ENCODE data around the gene CMTM1.
"Not testable (repeated sequence)": the region's sequence is repeated elsewhere in the genome, so short reads cannot be mapped to it uniquely, and the experiment has no call there.

CMTM1 gene

DNA sequence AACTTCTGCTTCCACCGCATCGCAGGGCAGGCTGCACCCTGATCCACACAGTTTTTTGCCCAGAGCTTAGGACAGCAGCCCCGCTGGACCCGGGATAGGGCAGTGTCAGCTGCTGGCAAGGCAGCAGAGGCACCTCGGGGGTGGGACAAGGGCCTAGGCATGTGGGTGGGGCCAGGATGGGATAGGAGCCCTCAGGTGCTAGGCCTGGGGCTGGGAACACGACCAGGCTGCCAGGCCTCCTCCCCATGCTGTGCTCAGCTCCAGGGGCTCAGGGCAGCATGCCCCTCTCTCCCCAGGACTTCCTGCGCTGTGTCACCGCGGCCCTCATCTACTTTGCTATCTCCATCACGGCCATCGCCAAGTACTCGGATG, 42.9 kb downstream of the CMTM1 start:
- ChIA-PET POLR2A (no interaction called here), CTCF (interaction anchor here (0.6 to 6.6 kb wide), 65 partner anchors 10 to 458 kb away, joined by 3 to 40 read pairs (median 4); partner anchors contain the start of genes CKLF, CMTM2 and DYNC1LI2)
- TF ChIP-seq, protein P1, sequence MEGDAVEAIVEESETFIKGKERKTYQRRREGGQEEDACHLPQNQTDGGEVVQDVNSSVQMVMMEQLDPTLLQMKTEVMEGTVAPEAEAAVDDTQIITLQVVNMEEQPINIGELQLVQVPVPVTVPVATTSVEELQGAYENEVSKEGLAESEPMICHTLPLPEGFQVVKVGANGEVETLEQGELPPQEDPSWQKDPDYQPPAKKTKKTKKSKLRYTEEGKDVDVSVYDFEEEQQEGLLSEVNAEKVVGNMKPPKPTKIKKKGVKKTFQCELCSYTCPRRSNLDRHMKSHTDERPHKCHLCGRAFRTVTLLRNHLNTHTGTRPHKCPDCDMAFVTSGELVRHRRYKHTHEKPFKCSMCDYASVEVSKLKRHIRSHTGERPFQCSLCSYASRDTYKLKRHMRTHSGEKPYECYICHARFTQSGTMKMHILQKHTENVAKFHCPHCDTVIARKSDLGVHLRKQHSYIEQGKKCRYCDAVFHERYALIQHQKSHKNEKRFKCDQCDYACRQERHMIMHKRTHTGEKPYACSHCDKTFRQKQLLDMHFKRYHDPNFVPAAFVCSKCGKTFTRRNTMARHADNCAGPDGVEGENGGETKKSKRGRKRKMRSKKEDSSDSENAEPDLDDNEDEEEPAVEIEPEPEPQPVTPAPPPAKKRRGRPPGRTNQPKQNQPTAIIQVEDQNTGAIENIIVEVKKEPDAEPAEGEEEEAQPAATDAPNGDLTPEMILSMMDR (IDR thresholded peaks at IDR 0.05; ENCODE audit: control extremely low read depth, extremely low read depth, low read depth, missing control alignments): no peak
- no peak for DNase-seq (ENCODE audit: extremely low spot score)

DNA sequence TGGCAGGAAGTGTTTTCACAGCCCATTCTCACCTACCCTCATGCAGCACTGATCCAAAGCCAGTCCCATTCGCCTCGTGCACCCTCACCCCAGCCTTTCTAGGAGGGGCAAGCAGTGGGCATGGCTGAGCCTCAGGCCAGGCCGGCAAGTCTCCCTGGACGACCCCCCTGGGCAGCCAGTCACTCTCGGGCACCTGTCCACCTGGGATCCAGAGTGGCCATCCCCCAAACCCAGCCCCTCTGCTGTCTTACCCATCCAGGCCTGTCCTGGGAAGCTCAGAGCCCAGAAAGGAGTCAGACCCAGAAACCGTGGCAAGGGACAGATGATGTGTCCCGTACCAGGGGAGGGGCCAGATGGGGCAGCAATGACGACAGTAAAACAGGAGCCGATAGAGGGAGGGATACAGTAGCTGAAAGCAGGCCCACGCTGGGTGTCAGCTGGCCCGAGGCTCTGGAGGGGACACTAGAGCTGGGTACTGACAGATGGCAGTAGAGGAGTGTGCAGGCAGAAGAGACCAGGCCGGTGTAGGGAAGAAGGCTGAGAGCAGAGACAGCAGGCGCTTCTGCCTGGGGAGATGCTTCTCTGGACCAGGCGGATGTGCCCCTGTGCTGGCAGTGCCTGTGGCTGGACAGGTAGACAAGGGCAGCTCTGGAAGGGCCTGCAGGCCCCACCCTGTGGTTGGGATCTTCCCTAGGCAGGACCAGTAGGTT, 44.0 kb downstream of the CMTM1 start:
- TF ChIP-seq, protein P1 (IDR thresholded peaks at IDR 0.05; ENCODE audit: control extremely low read depth, extremely low read depth, low read depth, missing control alignments): no peak
- POLR2A ChIA-PET: no interaction called here
- CTCF ChIA-PET: interaction anchor here (1.0 to 6.6 kb wide), 7 partner anchors 9 to 258 kb away, joined by 3 to 40 read pairs (median 13); partner anchors contain the start of genes CMTM2 and DYNC1LI2
- no peak for DNase-seq (ENCODE audit: extremely low spot score)

DNA sequence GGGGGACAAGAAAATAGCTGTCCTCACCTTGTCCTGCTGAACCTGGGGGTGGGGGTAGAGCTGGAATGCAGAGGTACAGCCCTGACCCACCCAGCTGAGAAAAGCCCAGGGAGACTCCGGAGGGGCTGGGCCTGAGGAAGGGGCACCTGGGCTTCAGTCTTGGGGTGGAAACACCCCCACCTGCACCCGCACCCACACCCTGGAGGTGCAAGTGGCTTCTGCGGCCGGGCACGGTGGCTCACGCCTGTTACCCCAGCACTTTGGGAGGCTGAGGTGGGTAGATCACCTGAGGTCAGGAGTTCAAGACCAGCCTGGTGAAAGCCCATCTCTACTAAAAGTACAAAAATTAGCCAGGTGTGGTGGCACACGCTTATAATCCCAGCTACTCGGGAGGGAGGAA, 45.7 kb downstream of the CMTM1 start:
- CTCF ChIA-PET: interaction anchor here (1.2 to 6.6 kb wide), 3 partner anchors 12 to 256 kb away, joined by 3 to 40 read pairs (median 4); no protein-coding TSS in a partner anchor
- POLR2A ChIA-PET: not testable (repeated sequence)

DNA sequence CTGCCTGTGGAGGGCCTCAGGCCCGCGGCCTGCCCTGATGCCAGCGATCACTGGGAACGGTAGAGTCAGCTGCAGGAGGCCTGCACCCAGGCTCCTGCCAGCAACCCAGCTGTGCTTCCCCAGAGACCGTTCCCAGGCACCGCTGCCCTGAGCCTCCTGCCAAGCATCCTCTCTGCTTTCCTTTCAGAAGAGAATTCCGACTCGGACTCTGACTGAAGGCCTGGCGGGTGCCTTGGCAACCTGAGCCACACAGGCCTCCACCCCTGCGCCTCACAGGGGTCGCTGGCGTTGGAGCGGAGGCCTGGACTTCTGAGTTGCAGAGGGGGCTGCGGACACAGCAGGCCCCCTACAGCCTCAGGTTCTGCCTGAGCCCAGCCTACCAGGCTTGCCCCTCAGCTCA, 46.2 kb downstream of the CMTM1 start:
- no peak for DNase-seq (ENCODE audit: extremely low spot score)
- CTCF ChIA-PET: interaction anchor here (1.2 to 6.6 kb wide), 4 partner anchors 12 to 256 kb away, joined by 3 to 40 read pairs (median 4); no protein-coding TSS in a partner anchor
- TF ChIP-seq, protein P1 (IDR thresholded peaks at IDR 0.05; ENCODE audit: control extremely low read depth, extremely low read depth, low read depth, missing control alignments): no peak
- POLR2A ChIA-PET: no interaction called here

More for the DNA sequence above, 45.7 kb downstream of the CMTM1 start:
- not testable (repeated sequence) for DNase-seq (ENCODE audit: extremely low spot score)

DNA sequence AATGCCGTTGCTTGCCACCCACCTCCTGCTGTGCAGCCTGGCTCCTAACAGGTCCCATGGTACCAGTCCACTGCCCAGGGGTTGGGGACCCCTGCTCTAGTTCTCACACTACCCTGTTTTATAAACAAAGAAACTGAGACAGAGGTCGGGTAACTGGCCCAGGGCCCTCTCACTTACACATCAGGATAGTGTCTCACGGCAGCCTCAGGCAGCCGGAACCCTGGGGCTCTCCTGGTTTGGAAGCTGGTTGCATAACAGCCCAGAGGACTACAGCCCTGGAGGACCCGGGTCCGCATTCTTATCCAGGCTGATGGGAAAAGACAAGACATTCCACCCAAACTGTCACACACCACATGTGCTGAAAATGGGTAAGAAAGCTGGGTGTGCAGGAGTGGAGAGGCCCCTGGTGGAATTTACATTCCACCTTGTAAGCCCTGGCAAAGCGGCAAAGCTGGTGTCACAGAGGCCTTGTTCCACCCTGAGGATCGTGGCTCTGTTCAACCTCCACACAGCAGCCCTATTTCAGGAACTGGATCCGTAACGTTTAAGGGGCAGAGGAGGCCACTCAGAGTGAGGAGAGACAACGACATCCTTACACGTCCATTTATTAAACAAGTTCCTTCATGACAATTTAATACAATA, 48.0 kb downstream of the CMTM1 start:
- ChIA-PET CTCF (no interaction called here), POLR2A (no interaction called here)
- TF ChIP-seq, protein P1 (IDR thresholded peaks at IDR 0.05; ENCODE audit: control extremely low read depth, extremely low read depth, low read depth, missing control alignments): no peak
- no peak for DNase-seq (ENCODE audit: extremely low spot score)

DNA sequence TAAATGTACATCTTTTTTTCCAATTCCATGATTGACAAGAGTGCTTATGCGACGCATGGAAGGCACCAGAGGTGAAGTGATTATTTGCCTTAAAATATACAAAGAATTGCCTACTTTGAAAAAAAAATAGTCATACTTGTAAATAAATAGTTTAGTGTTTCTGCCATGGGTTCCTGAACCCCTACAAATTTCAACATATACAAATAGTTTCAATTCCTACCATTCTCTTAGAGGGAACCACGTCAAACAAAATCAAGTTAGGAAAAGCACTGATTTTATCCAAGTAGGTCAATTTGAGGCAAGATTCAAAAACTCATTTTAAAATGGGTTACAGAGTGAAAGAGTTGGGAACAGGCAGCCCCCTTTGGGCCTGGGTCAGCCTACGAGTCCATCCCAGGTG, 49.9 kb downstream of the CMTM1 start:
- CTCF ChIA-PET: no interaction called here
- POLR2A ChIA-PET: no interaction called here
- TF ChIP-seq, protein P1 (IDR thresholded peaks at IDR 0.05; ENCODE audit: control extremely low read depth, extremely low read depth, low read depth, missing control alignments): no peak
- no peak for DNase-seq (ENCODE audit: extremely low spot score)

DNA sequence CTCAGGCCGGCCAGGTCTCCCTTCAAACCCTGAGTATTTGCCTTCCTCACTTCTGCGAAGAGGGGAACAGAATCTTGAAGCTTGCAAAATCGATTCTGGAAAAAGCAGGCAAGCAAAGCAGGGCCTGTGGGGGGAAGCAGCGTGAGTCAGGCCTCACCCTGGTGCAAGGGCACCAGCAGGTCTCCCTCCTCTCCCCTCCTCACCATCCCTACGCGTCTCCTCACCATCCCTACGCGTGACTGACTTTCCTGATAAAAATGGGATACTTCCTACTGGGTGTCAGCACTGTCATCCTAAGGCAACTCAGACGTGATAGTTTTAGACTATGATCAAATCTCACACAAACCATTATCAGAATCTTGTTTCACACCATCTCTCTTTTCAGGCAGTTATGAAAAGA, 50.4 kb downstream of the CMTM1 start:
- ChIA-PET CTCF (interaction anchor here (1.7 to 4.5 kb wide), 4 partner anchors 8 to 209 kb away, joined by 4 to 38 read pairs (median 8); no protein-coding TSS in a partner anchor), POLR2A (no interaction called here)
- TF ChIP-seq, protein P1 (IDR thresholded peaks at IDR 0.05; ENCODE audit: control extremely low read depth, extremely low read depth, low read depth, missing control alignments): no peak
- no peak for DNase-seq (ENCODE audit: extremely low spot score)

Data from GM10248 (cell line).